CMK (cell line): ENCODE measurements around the gene B3GAT1.

Experiments
- DNase-seq: peaks from one replicate; pipeline ENCODE4 v3.0.0-alpha.2; 2010; ENCODE audit warnings: low read depth

B3GAT1 gene

DNA sequence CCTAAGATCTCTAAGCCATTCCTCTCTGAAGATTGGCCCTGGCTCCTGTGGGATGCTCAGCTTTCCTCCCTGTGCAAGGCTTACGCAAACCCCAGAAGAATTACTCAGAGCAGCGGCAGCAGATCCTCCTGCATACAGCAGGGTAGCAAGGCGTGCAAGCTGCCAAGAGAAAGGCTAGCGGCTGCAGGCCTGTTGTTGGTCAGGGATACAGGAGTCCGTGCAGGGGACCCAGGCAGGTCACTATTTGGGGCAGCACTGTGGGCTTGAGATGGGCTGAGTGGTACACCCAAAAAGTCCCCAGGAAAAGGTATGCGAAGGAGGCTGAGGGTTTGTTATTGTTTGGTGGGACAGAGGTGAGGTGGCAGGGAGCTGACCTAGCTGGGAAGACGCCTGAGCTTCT lies 78.7 kb downstream of the B3GAT1 start:
- no peak for DNase-seq

DNA sequence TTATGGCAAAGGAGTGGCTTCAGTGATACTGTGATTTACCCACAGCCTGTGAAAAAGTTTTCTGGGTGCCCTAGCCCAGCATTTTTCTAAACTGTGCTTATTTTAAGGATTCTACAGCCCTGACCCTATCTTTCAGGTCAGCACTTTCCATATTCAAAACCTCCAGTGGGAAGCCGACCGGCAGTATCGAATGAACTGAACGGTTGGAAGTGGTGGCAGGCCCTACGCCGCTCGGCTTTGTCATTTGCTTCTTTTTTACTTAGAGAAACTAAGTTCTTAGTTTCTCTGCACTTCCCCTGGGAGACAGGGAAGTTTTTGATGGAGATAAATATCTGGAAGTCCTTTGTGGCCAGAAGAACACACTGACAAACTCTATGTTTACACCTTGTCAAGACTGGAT lies 79.3 kb downstream of the B3GAT1 start:
- DNase-seq, result no peak

DNA sequence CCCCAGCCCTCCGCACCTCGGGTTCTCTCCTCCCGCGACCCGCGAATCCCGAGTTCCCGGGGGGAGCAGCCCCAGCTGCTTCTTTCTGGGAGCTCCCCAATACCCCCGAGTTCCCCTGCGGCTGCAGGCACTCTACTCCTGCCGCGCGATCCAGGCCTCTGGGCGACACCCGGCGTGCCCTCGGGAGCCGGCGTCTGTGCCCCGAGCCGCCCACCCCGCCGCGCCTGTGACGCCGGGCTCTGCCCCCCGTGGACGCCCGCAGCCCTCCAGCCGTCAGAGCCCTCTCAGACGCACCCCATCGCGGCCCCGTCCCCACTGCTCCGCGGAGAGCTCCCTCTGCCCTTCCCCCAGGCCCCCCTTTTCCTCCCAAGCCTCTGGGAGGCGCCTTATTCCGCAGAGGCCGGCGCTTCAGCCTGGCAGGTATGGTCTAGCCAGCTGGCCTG lies 79.8 kb downstream of the B3GAT1 start:
- DNase-seq, result no peak

DNA sequence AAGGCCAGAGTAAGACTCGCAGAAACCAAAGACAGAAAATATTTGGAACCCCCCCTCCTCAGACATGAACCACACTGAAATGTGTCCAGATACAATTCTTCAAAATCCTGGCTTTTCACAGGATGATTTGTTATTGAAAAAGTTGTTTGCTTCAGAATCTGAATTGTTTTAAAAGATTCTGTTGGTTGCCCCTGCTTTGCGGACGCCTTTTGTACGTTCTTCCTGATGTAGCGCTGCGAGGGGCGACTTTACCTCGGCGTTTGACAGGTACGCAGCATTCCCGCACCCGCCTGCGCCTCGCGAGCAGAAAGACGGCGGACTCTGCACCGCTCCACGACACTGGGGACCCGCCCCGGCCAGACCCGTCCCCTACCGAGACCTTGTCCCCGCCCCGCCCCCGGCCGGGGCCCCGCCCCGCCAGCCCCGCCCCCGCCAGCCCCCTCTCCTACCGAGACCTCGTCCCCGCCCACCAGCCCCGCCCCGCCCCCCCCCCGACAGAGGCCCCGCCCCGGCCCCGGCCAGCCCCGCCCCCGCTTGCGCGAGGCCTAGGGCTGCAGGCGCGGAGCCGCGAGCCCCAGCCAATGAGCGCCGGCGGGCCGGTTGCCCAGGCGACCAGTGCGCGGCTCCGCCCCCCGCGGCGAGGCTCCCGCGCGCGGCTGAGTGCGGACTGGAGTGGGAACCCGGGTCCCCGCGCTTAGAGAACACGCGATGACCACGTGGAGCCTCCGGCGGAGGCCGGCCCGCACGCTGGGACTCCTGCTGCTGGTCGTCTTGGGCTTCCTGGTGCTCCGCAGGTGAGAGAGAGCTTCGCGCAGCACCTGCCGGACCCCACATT lies 80.5 kb downstream of the B3GAT1 start, which contains the start of gene GLB1L2:
Gene GLB1L2, plus strand, starts transcription at position 635 of the 835 bp plus-strand sequence. Its CDS starts 74 bp downstream, at position 709.
- DNase-seq, result no peak

DNA sequence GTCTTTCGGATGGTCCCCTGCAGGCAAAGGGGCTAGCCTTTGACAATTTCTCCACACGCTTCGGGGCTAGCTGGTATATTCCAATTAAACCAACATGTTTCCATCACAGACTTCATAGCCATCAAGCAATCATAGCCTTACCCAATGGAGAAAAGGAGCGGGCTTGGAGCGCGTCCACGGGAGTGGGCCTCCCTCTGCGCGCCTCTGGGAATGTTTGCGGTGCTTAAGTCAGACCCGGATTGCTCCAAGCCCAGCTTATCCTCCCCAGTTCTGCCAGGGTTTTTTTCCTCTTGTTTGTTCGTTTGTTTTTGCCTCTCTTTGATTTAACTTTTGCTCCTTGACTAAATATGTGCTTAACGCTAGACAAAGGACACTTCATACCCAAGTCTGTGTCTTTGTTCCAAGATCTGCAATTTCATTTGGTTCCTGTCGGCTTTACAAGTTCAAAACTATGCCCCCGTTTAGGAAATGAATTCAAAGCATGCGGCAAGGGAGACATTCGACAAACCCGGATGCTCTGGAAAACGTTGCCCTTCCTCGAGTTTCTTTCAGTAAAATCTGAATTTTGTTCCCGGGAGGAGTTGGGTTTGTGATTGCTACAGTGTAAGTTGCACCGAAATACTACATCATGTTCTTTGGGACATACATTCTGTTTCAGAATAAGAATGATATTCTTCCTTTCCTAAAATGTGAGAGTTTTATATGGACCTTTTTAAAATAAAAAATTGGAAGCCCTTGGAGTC lies 81.3 kb downstream of the B3GAT1 start:
- no peak for DNase-seq
